Measurements from ENCODE around the gene BTBD16. TPM values are rescaled to one million over a fixed set of nuclear protein-coding genes. Genes with fewer than 3 reads are reported as not detected.

Gene BTBD16
- total and polyA plus RNA-seq, 10 of the 15 experiments (the other 5 are each of a cell fraction or from before 2014, with no cell fraction given), result 0.11 TPM; not detected in 9

GRCh38 chr10:122306282-122306681 is 35.2 kb downstream of the BTBD16 start:
- no peaks in the 10 kb centered on the region for H3K27me3 ChIP-seq (replicated peaks in 1 of 2; ENCODE audit: control insufficient read depth in 2 of 2, insufficient read depth in 2 of 2, low read length in 1 of 2)
- FAIRE-seq, result no peak
- RAD21 ChIA-PET (ENCODE audit: unreplicated experiment), result no interaction called here

More at GRCh38 chr10:122306282-122306681, 35.2 kb downstream of the BTBD16 start:
- Histone ChIP-seq H3K79me2 (ENCODE audit: control insufficient read depth, insufficient read depth, low read length) (no peaks in the 10 kb centered on the region), H3K36me3 (ENCODE audit: control insufficient read depth in 2 of 2, insufficient read depth in 2 of 2, low read length in 1 of 2) (no peaks in the 10 kb centered on the region), H3K4me1 (ENCODE audit: control insufficient read depth, insufficient read depth, low read length) (peaks cover 9% of the 10 kb centered on the region), H4K20me1 (ENCODE audit: control insufficient read depth, insufficient read depth) (no peaks in the 10 kb centered on the region), H3K4me2 (ENCODE audit: control insufficient read depth, insufficient read depth) (no peak overlapping the region), H3K9ac (ENCODE audit: control insufficient read depth, insufficient read depth, low read length) (no peak overlapping the region), H3K27ac (ENCODE audit: control insufficient read depth, insufficient read depth) (no peak overlapping the region), H2AFZ (ENCODE audit: control insufficient read depth, low read depth, low read length) (no peak overlapping the region), H3K9me3 (replicated peaks; ENCODE audit: control insufficient read depth, insufficient read depth, low read length) (peaks cover 6% of the 10 kb centered on the region; the same call in 1 of the 3 replicates), H3K4me3 (no peak overlapping the region)
- BruUV-seq (replicated peaks), result no TSS peak
- DNase-seq (ENCODE audit: low read depth, low spot score) (no peak), ATAC-seq (no peak; the same call in 2 of the 3 replicates)
- WGBS (ENCODE audit: insufficient coverage, insufficient replicate concordance, low lambda C conversion rate, missing lambda C conversion rate), result 56% methylated on average over 5 of the region's 5 CpGs
- in situ Hi-C loops (cut with MboI) (no loop called here), intact Hi-C loops (cut with micrococcal nuclease; ENCODE audit: unreplicated experiment) (no loop called here)
- ChIA-PET CTCF (interaction anchor here (1.1 to 3.1 kb wide), 2 partner anchors 8 to 129 kb away, joined by 4 to 13 read pairs; no protein-coding TSS in a partner anchor), SMC1A (ENCODE audit: uncharacterized antibody, unreplicated experiment) (interaction anchor here (0.5 kb wide), 1 partner anchor 118 kb away, joined by 3 read pairs; no protein-coding TSS in a partner anchor), POLR2A (no interaction called here)
- TF ChIP-seq SPI1 (IDR thresholded peaks at IDR 0.05; ENCODE audit: borderline replicate concordance, insufficient read depth, low read depth, low read length), result peak; percentile 50; the same call in 1 of the 2 replicates
- no peak for TF ChIP-seq ZNF687 (IDR thresholded peaks at IDR 0.05)
